Keratinocyte (primary cell): ENCODE results near the gene DDX43. TPM values are rescaled to one million over a fixed set of nuclear protein-coding genes. Genes with fewer than 3 reads are reported as not detected.
"Not testable (repeated sequence)": the region's sequence is repeated elsewhere in the genome, so short reads cannot be mapped to it uniquely, and the experiment has no call there.

Experiments
- DNase-seq: peaks from one replicate; pipeline ENCODE4 v3.0.0-alpha.2; 2011; ENCODE audit warnings: low read depth, missing footprints, low spot score
- FAIRE-seq: peaks from 2 replicates; lab custom pipeline; 2011; peaks lifted over from hg19 to GRCh38; lab: Jason Lieb, UNC
- H2AFZ ChIP-seq: 2 replicates; pipeline ENCODE4 v1.6.0; 2012; ENCODE audit warnings: low read length, control low read depth, inconsistent platforms; ENCODE audit not compliant: control insufficient read depth
- H3K27ac ChIP-seq: 2 replicates; pipeline ENCODE4 v1.5.1; 2011; ENCODE audit warnings: low read length; ENCODE audit not compliant: control insufficient read depth, insufficient read depth
- H3K27me3 ChIP-seq: 3 replicates; pipeline ENCODE4 v1.6.0; 2011; ENCODE audit warnings: low read length; ENCODE audit not compliant: control insufficient read depth, insufficient read depth; ENCODE audit errors: extremely low read depth
- H3K36me3 ChIP-seq, 2 experiments: 2 replicates in 1 of 2; 3 replicates in 1 of 2; pipeline ENCODE4 v1.5.1; 2011; ENCODE audit warnings: low read length in 2 of 2, mild to moderate bottlenecking in 1 of 2; ENCODE audit not compliant: control insufficient read depth in 2 of 2, insufficient read depth in 2 of 2; ENCODE audit errors: extremely low read depth in 1 of 2
- H3K4me1 ChIP-seq: 3 replicates; pipeline ENCODE4 v1.5.1; 2011; ENCODE audit warnings: low read length; ENCODE audit not compliant: control insufficient read depth, insufficient read depth; ENCODE audit errors: extremely low read depth
- H3K4me2 ChIP-seq: 3 replicates; pipeline ENCODE4 v1.6.0; 2011; ENCODE audit warnings: low read depth, low read length; ENCODE audit not compliant: control insufficient read depth, insufficient read depth; ENCODE audit errors: extremely low read depth
- H3K4me3 ChIP-seq, 3 experiments: fragments of 200-600 bp in 1 of 3; sonication (generic) in 1 of 3; 2 replicates in 2 of 3; 3 replicates in 1 of 3; pipeline ENCODE4 v1.5.1; 2011 to 2016; ENCODE audit warnings: low read length in 3 of 3, mild to moderate bottlenecking in 3 of 3, control low read depth in 2 of 3, inconsistent platforms in 1 of 3, low read depth in 1 of 3, mixed read lengths in 1 of 3, mixed run types in 1 of 3, moderate library complexity in 1 of 3; ENCODE audit not compliant: control insufficient read depth in 2 of 3, insufficient read depth in 2 of 3; ENCODE audit errors: extremely low read depth in 1 of 3
- H3K79me2 ChIP-seq: 2 replicates; pipeline ENCODE4 v1.6.0; 2012; ENCODE audit warnings: low read length; ENCODE audit not compliant: control insufficient read depth, insufficient read depth
- H3K9ac ChIP-seq: 3 replicates; pipeline ENCODE4 v1.6.0; 2011; ENCODE audit warnings: low read length; ENCODE audit not compliant: control insufficient read depth, insufficient read depth; ENCODE audit errors: extremely low read depth
- H3K9me1 ChIP-seq: 3 replicates; pipeline ENCODE4 v1.6.0; 2011; ENCODE audit warnings: low read length; ENCODE audit not compliant: control insufficient read depth, insufficient read depth; ENCODE audit errors: extremely low read depth
- H3K9me3 ChIP-seq: 2 replicates; pipeline ENCODE4 v1.5.1; 2012; ENCODE audit warnings: low read depth, low read length; ENCODE audit not compliant: control insufficient read depth
- H4K20me1 ChIP-seq: 3 replicates; pipeline ENCODE4 v1.6.0; 2011; ENCODE audit warnings: low read length; ENCODE audit not compliant: control insufficient read depth, insufficient read depth; ENCODE audit errors: extremely low read depth
- EZH2 ChIP-seq: IDR thresholded peaks from one replicate; pipeline ENCODE4 v1.6.1; 2012; ENCODE audit warnings: inconsistent platforms, mild to moderate bottlenecking, low read length, moderate library complexity
- dilution Hi-C: fragments of 300-500 bp; cut with MboI; formaldehyde crosslinking; loops from one replicate; pipeline ENCODE4 v1.7.0; 2020; ENCODE audit warnings: low sequenced_read_pairs; ENCODE audit not compliant: extremely low pct_ligation_motif_present
- polyA plus RNA-seq, 5 experiments: library from polyadenylated mRNA; depleted of rRNA in 3 of 5; stranded (reverse) in 3 of 5; stranded (forward) in 1 of 5; unstranded in 1 of 5; fragments of >200 nt; gene quantifications; 1 replicate in 1 of 5; 2 replicates in 3 of 5; 3 replicates in 1 of 5; pipeline versions ENCODE4 v1.2.1 to v1.2.3, GENCODE V29; 2011 to 2012; ENCODE audit warnings: missing spikeins in 2 of 5, low read depth in 1 of 5, low replicate concordance in 1 of 5
- TF ChIP-seq, protein P1 (sequence below), 3 experiments: IDR thresholded peaks in 1 of 3; conservative IDR thresholded peaks in 1 of 3; optimal IDR thresholded peaks in 1 of 3; 2 replicates in 2 of 3; 3 replicates in 1 of 3; pipeline versions ENCODE3 to v1.5.1; 2011; ENCODE audit warnings: low read length in 3 of 3, mild to moderate bottlenecking in 3 of 3, moderate library complexity in 2 of 3, control low read depth in 1 of 3, inconsistent platforms in 1 of 3; ENCODE audit not compliant: insufficient read depth in 2 of 3; ENCODE audit errors: extremely low read depth in 1 of 3

DDX43 gene
- polyA plus RNA-seq, 1 donor (not counting 4 experiments of a cell fraction or from before 2014, with no cell fraction given), result 0.33 TPM

DNA sequence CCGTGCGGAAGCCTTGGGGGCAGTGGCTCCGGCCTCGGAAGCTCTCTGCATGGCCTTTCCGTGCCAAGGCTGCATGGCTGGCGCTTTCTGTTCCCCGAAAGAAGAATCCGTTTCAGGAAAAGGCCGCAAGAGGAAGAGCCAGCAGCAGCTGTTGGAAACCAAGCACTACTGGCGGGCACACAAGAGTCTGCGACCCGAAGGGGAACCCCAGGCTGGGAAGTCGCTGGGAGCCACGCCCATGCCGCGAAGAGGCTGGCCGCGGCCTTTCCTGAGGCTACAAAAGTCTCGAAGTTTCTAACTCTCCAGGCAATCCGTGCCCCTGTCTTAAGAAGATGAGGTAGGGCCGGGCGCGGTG lies 57.5 kb downstream of the DDX43 start, which contains the start of gene CGAS:
Gene CGAS (minus strand): TSS at position 191 of the 355 bp plus-strand sequence. CDS start 116 bp downstream, at position 75.
- peak within 1 kb of the TSS; percentile 51 to 79 (median 70) for H3K4me3 ChIP-seq
- H3K36me3 ChIP-seq, result no peaks in the 10 kb centered on the region
- dilution Hi-C loops, result no loop called here
- H3K4me2 ChIP-seq, result peak within 1 kb of the TSS; percentile 76
- peaks cover 15% of the 10 kb centered on the region for H3K4me1 ChIP-seq
- H3K9me3 ChIP-seq, result no peaks in the 10 kb centered on the region
- H2AFZ ChIP-seq, result peak within 1 kb of the TSS; percentile 94
- FAIRE-seq, result no peak
- H3K27me3 ChIP-seq, result no peaks in the 10 kb centered on the region
- H3K9ac ChIP-seq, result peak within 1 kb of the TSS; percentile 66
- no peaks in the 10 kb centered on the region for H3K9me1 ChIP-seq
- peak within 1 kb of the TSS; percentile 58 for H3K27ac ChIP-seq
- peaks cover 9% of the 10 kb centered on the region for H3K79me2 ChIP-seq
- DNase-seq, result no peak
- no peak for TF ChIP-seq EZH2
- TF ChIP-seq, protein P1, sequence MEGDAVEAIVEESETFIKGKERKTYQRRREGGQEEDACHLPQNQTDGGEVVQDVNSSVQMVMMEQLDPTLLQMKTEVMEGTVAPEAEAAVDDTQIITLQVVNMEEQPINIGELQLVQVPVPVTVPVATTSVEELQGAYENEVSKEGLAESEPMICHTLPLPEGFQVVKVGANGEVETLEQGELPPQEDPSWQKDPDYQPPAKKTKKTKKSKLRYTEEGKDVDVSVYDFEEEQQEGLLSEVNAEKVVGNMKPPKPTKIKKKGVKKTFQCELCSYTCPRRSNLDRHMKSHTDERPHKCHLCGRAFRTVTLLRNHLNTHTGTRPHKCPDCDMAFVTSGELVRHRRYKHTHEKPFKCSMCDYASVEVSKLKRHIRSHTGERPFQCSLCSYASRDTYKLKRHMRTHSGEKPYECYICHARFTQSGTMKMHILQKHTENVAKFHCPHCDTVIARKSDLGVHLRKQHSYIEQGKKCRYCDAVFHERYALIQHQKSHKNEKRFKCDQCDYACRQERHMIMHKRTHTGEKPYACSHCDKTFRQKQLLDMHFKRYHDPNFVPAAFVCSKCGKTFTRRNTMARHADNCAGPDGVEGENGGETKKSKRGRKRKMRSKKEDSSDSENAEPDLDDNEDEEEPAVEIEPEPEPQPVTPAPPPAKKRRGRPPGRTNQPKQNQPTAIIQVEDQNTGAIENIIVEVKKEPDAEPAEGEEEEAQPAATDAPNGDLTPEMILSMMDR (optimal IDR thresholded peaks at IDR 0.05 in 1 of 3, IDR thresholded peaks at IDR 0.05 in 1 of 3, conservative IDR thresholded peaks at IDR 0.05 in 1 of 3; ENCODE audit: extremely low read depth in 1 of 3, insufficient read depth in 2 of 3, low read length in 3 of 3), result no peak
- no peaks in the 10 kb centered on the region for H4K20me1 ChIP-seq

DNA sequence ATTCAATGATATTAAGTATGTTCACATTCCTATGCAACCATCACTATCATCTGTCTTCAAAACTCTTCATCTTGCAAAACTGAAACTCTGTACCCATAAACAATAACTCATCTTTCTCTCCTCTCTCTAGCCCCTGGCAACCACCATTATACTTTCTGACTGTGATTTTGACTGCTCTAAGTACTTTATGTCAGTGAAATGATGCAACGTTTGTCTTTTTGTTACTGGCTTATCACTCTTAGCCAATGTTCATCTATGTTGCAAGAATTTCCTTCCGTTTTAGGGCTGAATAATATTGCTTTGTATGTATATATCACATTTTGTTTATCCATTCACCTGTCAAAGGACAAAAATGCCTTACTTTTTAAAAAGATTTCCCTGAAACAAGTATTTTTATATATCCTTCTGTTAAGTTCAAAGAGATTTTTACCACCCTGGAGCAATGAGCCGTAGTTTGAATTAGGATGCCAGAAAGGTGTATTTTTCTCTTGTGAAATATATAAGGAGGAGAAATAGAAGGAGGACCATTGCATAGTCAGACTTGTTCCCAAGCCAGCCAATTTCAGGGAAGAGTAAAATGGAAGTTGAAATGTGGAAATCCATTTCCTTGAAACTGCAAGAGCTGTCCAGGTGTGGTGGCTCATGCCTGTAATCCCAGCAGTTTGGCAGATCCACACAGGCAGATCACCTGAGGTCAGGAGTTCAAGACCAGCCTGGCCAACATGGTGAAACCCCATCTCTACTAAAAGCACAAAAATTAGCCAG lies 61.4 kb downstream of the DDX43 start:
- H3K36me3 ChIP-seq, result no peaks in the 10 kb centered on the region
- no peak overlapping the region for H3K4me2 ChIP-seq
- H3K9ac ChIP-seq, result no peak overlapping the region
- H3K9me3 ChIP-seq, result no peaks in the 10 kb centered on the region
- H3K27me3 ChIP-seq, result no peaks in the 10 kb centered on the region
- dilution Hi-C loops, result no loop called here
- no peak for TF ChIP-seq EZH2
- TF ChIP-seq, protein P1 (optimal IDR thresholded peaks at IDR 0.05 in 1 of 3, IDR thresholded peaks at IDR 0.05 in 1 of 3, conservative IDR thresholded peaks at IDR 0.05 in 1 of 3; ENCODE audit: extremely low read depth in 1 of 3, insufficient read depth in 2 of 3, low read length in 3 of 3), result no peak
- peak overlapping the region; percentile 8 for H3K27ac ChIP-seq
- H3K4me1 ChIP-seq, result peaks cover 15% of the 10 kb centered on the region
- H3K9me1 ChIP-seq, result no peaks in the 10 kb centered on the region
- no peak overlapping the region for H3K4me3 ChIP-seq
- no peaks in the 10 kb centered on the region for H4K20me1 ChIP-seq
- no peak for DNase-seq
- no peak overlapping the region for H2AFZ ChIP-seq
- FAIRE-seq, result no peak
- H3K79me2 ChIP-seq, result peaks cover 5% of the 10 kb centered on the region

DNA sequence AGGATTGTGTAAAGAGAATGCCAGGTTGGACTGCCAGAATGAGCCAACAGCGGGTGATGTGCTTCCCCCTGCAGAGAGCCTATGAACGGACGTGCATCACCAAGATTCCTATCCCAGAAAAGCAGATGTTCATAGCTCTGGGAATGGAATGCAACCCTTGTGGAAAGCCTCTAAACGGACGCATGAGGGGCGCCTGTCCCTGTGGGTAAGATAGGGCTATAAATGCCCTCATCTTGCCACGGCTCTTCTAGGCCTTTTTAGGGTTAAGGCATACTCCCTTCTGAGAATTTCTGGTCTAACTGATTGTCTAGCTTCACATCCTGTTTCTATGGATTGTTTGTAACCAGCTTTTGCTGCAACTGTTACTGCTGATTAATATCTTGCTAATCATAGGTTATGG lies 64.8 kb downstream of the DDX43 start:
- DNase-seq, H3K9me1 ChIP-seq, H3K36me3 ChIP-seq, H3K27me3 ChIP-seq, H3K27ac ChIP-seq, H3K4me3 ChIP-seq, H3K4me2 ChIP-seq, H2AFZ ChIP-seq, dilution Hi-C loops, H4K20me1 ChIP-seq, FAIRE-seq, H3K9ac ChIP-seq, H3K9me3 ChIP-seq: not testable (repeated sequence)
- Histone ChIP-seq H3K79me2 (peaks cover 22% of the 10 kb centered on the region), H3K4me1 (peaks cover 14% of the 10 kb centered on the region)
